ENCODE measurements around the gene CCNDBP1. TPM values are rescaled to one million over a fixed set of nuclear protein-coding genes. Genes with fewer than 3 reads are reported as not detected.

The CCNDBP1 gene
- total RNA-seq, 1 experiment from 2014 or later = 39.8 TPM

GRCh38 chr15:43198992-43199391 is 13.8 kb downstream of the CCNDBP1 start:
- no peak overlapping the region for H3K4me2 ChIP-seq (ENCODE audit: low read length)
- no peak for TF ChIP-seq ZBTB33 (IDR thresholded peaks at IDR 0.05; ENCODE audit: extremely low read depth, insufficient replicate concordance, low read length)
- DNase-seq (ENCODE audit: low read depth, low spot score) (no peak), ATAC-seq (no peak)
- ChIA-PET CTCF (no interaction called here), POLR2A (no interaction called here), RAD21 (ENCODE audit: low non-redundant PET in 1 of 2, low total read pairs in 2 of 2, uncharacterized antibody in 2 of 2, unreplicated experiment in 2 of 2) (no interaction called here)
- H4K20me1 ChIP-seq (ENCODE audit: insufficient read depth) = peaks cover 3% of the 10 kb centered on the region; the same call in 1 of the 2 replicates
- no peak overlapping the region for H3K4me3 ChIP-seq (replicated peaks in 1 of 2; ENCODE audit: low read depth in 1 of 2, low read length in 2 of 2)
- H3K27me3 ChIP-seq (ENCODE audit: insufficient read depth, low read length) = no peaks in the 10 kb centered on the region
- no peak overlapping the region for H2AFZ ChIP-seq (ENCODE audit: low read depth, low read length, poor library complexity, severe bottlenecking)
- no peaks in the 10 kb centered on the region for H3K79me2 ChIP-seq (ENCODE audit: insufficient read depth, low read length)
- H3K36me3 ChIP-seq (ENCODE audit: control insufficient read depth in 1 of 2, insufficient read depth in 2 of 2, low read length in 2 of 2) = peaks cover 0 to 6% of the 10 kb centered on the region in 2 experiments; a peak in 2 of 4 replicates
- no TSS peak for BruUV-seq (replicated peaks)
- H3K9me3 ChIP-seq (ENCODE audit: control insufficient read depth in 1 of 2, insufficient read depth in 1 of 2, low read depth in 1 of 2, low read length in 2 of 2) = no peaks in the 10 kb centered on the region
- H3K4me1 ChIP-seq (ENCODE audit: control insufficient read depth in 1 of 2, insufficient read depth in 2 of 2, low read length in 2 of 2) = peaks cover 0 to 1% of the 10 kb centered on the region in 2 experiments; a peak in 1 of 4 replicates
- H3K27ac ChIP-seq (ENCODE audit: low read depth, low read length) = no peak overlapping the region
- H3K9ac ChIP-seq (ENCODE audit: low read length) = no peak overlapping the region
- intact Hi-C loops (cut with micrococcal nuclease) = no loop called here
- no peaks in the 10 kb centered on the region for H3K9me2 ChIP-seq (ENCODE audit: insufficient read depth)

- RAD21 ChIA-PET (ENCODE audit: low non-redundant PET in 1 of 2, low total read pairs in 2 of 2, uncharacterized antibody in 2 of 2, unreplicated experiment in 2 of 2) = no interaction called here
- no peak overlapping the region for H3K27ac ChIP-seq (ENCODE audit: low read depth, low read length)
- no TSS peak for BruUV-seq (replicated peaks)
- no peaks in the 10 kb centered on the region for H3K36me3 ChIP-seq (ENCODE audit: control insufficient read depth in 1 of 2, insufficient read depth in 2 of 2, low read length in 2 of 2)
- peaks cover 0 to 4% of the 10 kb centered on the region in 2 experiments; a peak in 1 of 4 replicates for H3K4me1 ChIP-seq (ENCODE audit: control insufficient read depth in 1 of 2, insufficient read depth in 2 of 2, low read length in 2 of 2)
- DNase-seq (ENCODE audit: low read depth, low spot score) (no peak), ATAC-seq (no peak)
- intact Hi-C loops (cut with micrococcal nuclease) = no loop called here
- no peaks in the 10 kb centered on the region for H3K9me2 ChIP-seq (ENCODE audit: insufficient read depth)
- no peaks in the 10 kb centered on the region for H3K27me3 ChIP-seq (ENCODE audit: insufficient read depth, low read length)
- CTCF ChIA-PET = no interaction called here
- no peaks in the 10 kb centered on the region for H3K79me2 ChIP-seq (ENCODE audit: insufficient read depth, low read length)
- no peaks in the 10 kb centered on the region for H4K20me1 ChIP-seq (ENCODE audit: insufficient read depth)
- H3K4me2 ChIP-seq (ENCODE audit: low read length) = no peak overlapping the region
- H3K4me3 ChIP-seq (replicated peaks in 1 of 2; ENCODE audit: low read depth in 1 of 2, low read length in 2 of 2) = no peak overlapping the region
- H3K9ac ChIP-seq (ENCODE audit: low read length) = no peak overlapping the region
- no peak overlapping the region for H2AFZ ChIP-seq (ENCODE audit: low read depth, low read length, poor library complexity, severe bottlenecking)
- POLR2A ChIA-PET = no interaction called here
- H3K9me3 ChIP-seq (ENCODE audit: control insufficient read depth in 1 of 2, insufficient read depth in 1 of 2, low read depth in 1 of 2, low read length in 2 of 2) = no peaks in the 10 kb centered on the region
- TF ChIP-seq RAD21 (IDR thresholded peaks at IDR 0.05; ENCODE audit: low read depth) (no peak), TCF7L2 (IDR thresholded peaks at IDR 0.05; ENCODE audit: borderline replicate concordance, extremely low read depth, insufficient read depth, insufficient read length) (no peak), CTCF (IDR thresholded peaks at IDR 0.05 in 2 of 3, conservative IDR thresholded peaks at IDR 0.05 in 1 of 3; ENCODE audit: borderline replicate concordance in 1 of 3, insufficient read depth in 1 of 3, low read depth in 2 of 3, low read length in 2 of 3) (no peak), MAX (IDR thresholded peaks at IDR 0.05) (no peak), YY1 (IDR thresholded peaks at IDR 0.05; ENCODE audit: extremely low read depth, insufficient replicate concordance, low read depth, low read length) (no peak), ZFX (IDR thresholded peaks at IDR 0.05) (no peak), EGR1 (IDR thresholded peaks at IDR 0.05; ENCODE audit: low read depth) (no peak), SRF (IDR thresholded peaks at IDR 0.05; ENCODE audit: low read depth) (no peak), FOSL1 (IDR thresholded peaks at IDR 0.05; ENCODE audit: low read depth) (no peak), ATF3 (IDR thresholded peaks at IDR 0.05) (no peak), ZNF274 (IDR thresholded peaks at IDR 0.05; ENCODE audit: low read depth, low read length) (no peak)
Observed at GRCh38 chr15:43199945-43200488, 14.8 kb downstream of the CCNDBP1 start.
